Activated CD4-positive, alpha-beta T cell treated with anti-CD3 and anti-CD28 coated beads, Interleukin-2, amount 10 ng/mL, durations not matched to agents 24 days and 14 days (primary cell): ENCODE results near the gene AXDND1. TPM values are rescaled to one million over a fixed set of nuclear protein-coding genes. Genes with fewer than 3 reads are reported as not detected.
"Not testable (repeated sequence)": the region's sequence is repeated elsewhere in the genome, so short reads cannot be mapped to it uniquely, and the experiment has no call there.

ENCODE experiments used
- DNase-seq: peaks from one replicate; pipeline ENCODE4 v3.0.0; 2022
- H3K27ac Mint-ChIP-seq: one replicate; pipeline ENCODE4 v1.8.0; 2022; ENCODE audit warnings: mild to moderate bottlenecking, mixed read lengths
- H3K27me3 Mint-ChIP-seq: one replicate; pipeline ENCODE4 v1.8.0; 2022; ENCODE audit warnings: mixed read lengths
- H3K36me3 Mint-ChIP-seq: one replicate; pipeline ENCODE4 v1.8.0; 2022; ENCODE audit warnings: low read depth, mild to moderate bottlenecking, mixed read lengths
- H3K4me1 Mint-ChIP-seq: one replicate; pipeline ENCODE4 v1.8.0; 2021; ENCODE audit warnings: mixed read lengths
- H3K4me3 Mint-ChIP-seq: one replicate; pipeline ENCODE4 v1.8.0; 2022; ENCODE audit warnings: mild to moderate bottlenecking, moderate library complexity, mixed read lengths
- H3K9me3 Mint-ChIP-seq: one replicate; pipeline ENCODE4 v1.8.0; 2021; ENCODE audit warnings: mixed read lengths
- intact Hi-C: fragments of 100-400 bp; cut with micrococcal nuclease; formaldehyde crosslinking; loops from one replicate; pipeline ENCODE4 v1.15.1; 2023
- total RNA-seq: library from RNA; stranded (reverse); gene quantifications from 2 replicates; pipeline ENCODE4 v1.2.3, GENCODE V29; 2022

Gene AXDND1
- total RNA-seq, 1 donor from 2014 or later, result not detected

GRCh38 chr1:179465661-179466060 lies 99.9 kb downstream of the AXDND1 start:
- H3K27ac Mint-ChIP-seq, H3K9me3 Mint-ChIP-seq, H3K4me3 Mint-ChIP-seq, H3K4me1 Mint-ChIP-seq, H3K36me3 Mint-ChIP-seq, intact Hi-C loops, H3K27me3 Mint-ChIP-seq: not testable (repeated sequence)
- peak; percentile 22 for DNase-seq

- no peak for DNase-seq
- Mint-ChIP-seq H3K9me3 (peaks cover 12% of the 10 kb centered on the region), H3K27ac (no peak overlapping the region), H3K4me3 (no peak overlapping the region), H3K4me1 (no peaks in the 10 kb centered on the region), H3K36me3 (no peaks in the 10 kb centered on the region), H3K27me3 (no peaks in the 10 kb centered on the region)
- intact Hi-C loops, result no loop called here
Measured at GRCh38 chr1:179474713-179475112, 108.9 kb downstream of the AXDND1 start.

DNA sequence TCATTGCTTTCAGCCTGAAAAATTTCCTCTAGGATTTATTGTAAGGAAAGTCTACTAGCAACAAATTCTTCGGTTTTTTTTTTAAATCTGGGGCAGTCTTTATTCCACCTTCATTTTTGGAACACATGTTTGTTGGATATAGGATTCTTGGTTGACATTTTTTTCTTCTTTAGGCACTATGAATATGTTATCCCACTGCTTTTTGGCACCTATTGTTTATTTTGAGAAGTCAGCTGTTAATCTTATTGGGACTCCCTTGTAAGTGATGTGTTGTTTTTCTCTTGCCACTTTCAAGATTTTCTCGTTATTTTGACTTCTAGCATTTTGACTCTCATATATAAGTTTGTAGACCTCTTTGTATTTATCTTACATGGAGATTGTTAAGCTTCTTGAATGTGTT lies 110.7 kb downstream of the AXDND1 start:
- no peak overlapping the region for H3K4me3 Mint-ChIP-seq
- no peaks in the 10 kb centered on the region for H3K27me3 Mint-ChIP-seq
- no peak for DNase-seq
- peaks cover 16% of the 10 kb centered on the region for H3K9me3 Mint-ChIP-seq
- H3K36me3 Mint-ChIP-seq, result no peaks in the 10 kb centered on the region
- intact Hi-C loops, result no loop called here
- H3K4me1 Mint-ChIP-seq, result no peaks in the 10 kb centered on the region
- H3K27ac Mint-ChIP-seq, result no peak overlapping the region

- no peaks in the 10 kb centered on the region for H3K27me3 Mint-ChIP-seq
- no peak overlapping the region for H3K27ac Mint-ChIP-seq
- DNase-seq, result no peak
- peaks cover 22% of the 10 kb centered on the region for H3K9me3 Mint-ChIP-seq
- H3K4me1 Mint-ChIP-seq, result no peaks in the 10 kb centered on the region
- intact Hi-C loops, result no loop called here
- H3K36me3 Mint-ChIP-seq, result no peaks in the 10 kb centered on the region
- H3K4me3 Mint-ChIP-seq, result no peak overlapping the region
Measured at GRCh38 chr1:179478370-179478769, 112.6 kb downstream of the AXDND1 start.

- DNase-seq, result no peak
- intact Hi-C loops, result no loop called here
- Mint-ChIP-seq H3K27me3 (no peaks in the 10 kb centered on the region), H3K4me1 (no peaks in the 10 kb centered on the region), H3K27ac (no peak overlapping the region), H3K4me3 (no peak overlapping the region), H3K9me3 (no peaks in the 10 kb centered on the region), H3K36me3 (no peaks in the 10 kb centered on the region)
Measured at GRCh38 chr1:179490611-179491010, 124.8 kb downstream of the AXDND1 start.

GRCh38 chr1:179493323-179493722 lies 127.6 kb downstream of the AXDND1 start:
- no peaks in the 10 kb centered on the region for H3K36me3 Mint-ChIP-seq
- no peak overlapping the region for H3K4me3 Mint-ChIP-seq
- intact Hi-C loops, result no loop called here
- no peaks in the 10 kb centered on the region for H3K27me3 Mint-ChIP-seq
- H3K9me3 Mint-ChIP-seq, result no peaks in the 10 kb centered on the region
- no peak for DNase-seq
- H3K27ac Mint-ChIP-seq, result no peak overlapping the region
- H3K4me1 Mint-ChIP-seq, result no peaks in the 10 kb centered on the region

GRCh38 chr1:179506199-179506598 lies 140.4 kb downstream of the AXDND1 start:
- intact Hi-C loops, result no loop called here
- Mint-ChIP-seq H3K27me3 (no peaks in the 10 kb centered on the region), H3K4me3 (no peak overlapping the region), H3K4me1 (peaks cover 2% of the 10 kb centered on the region), H3K27ac (no peak overlapping the region), H3K9me3 (no peaks in the 10 kb centered on the region), H3K36me3 (no peaks in the 10 kb centered on the region)
- no peak for DNase-seq

DNA sequence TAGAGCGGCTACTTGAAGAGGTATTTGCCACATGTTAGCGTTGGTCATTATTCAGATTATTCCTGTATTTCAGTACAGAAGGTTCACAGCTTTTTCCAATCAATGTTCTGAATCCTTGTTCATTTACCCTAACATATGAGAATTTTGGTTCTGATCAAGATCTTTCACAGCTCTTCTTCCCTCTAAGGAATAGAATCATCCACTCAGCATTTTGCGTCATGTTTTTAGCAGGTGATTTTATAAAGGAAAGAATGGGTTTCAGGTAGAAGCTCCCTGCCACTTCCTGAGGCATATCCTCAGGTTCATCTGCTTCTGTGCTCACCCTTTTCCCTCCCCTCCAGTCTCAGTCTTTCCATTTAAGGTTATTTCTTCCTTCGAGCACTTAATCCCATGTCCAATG lies 143.6 kb downstream of the AXDND1 start:
- H3K9me3 Mint-ChIP-seq, result no peaks in the 10 kb centered on the region
- intact Hi-C loops, result no loop called here
- H3K27ac Mint-ChIP-seq, result no peak overlapping the region
- no peak for DNase-seq
- H3K4me1 Mint-ChIP-seq, result peaks cover 2% of the 10 kb centered on the region
- no peaks in the 10 kb centered on the region for H3K36me3 Mint-ChIP-seq
- no peaks in the 10 kb centered on the region for H3K27me3 Mint-ChIP-seq
- H3K4me3 Mint-ChIP-seq, result no peak overlapping the region

DNA sequence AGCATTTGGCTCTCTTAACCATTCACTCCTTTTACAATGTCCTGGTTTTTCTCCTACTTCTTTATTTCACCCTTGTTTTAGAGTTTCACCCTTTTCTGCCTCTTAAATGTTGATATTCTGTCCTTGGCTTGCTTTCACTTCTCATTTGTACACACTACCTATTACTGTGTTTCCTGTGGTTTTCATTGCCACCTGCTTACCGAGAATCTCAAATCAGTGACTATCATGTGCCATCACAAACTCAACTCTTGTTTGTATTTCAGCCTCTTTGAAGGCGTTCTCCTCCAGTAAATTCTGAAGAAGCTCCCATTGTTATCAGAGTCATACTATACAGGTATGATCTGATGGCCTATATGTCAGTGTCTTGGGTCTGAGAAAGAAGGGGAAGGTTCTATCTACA lies 144.3 kb downstream of the AXDND1 start:
- no peak overlapping the region for H3K4me3 Mint-ChIP-seq
- DNase-seq, result no peak
- no peaks in the 10 kb centered on the region for H3K36me3 Mint-ChIP-seq
- H3K4me1 Mint-ChIP-seq, result peaks cover 2% of the 10 kb centered on the region
- no peak overlapping the region for H3K27ac Mint-ChIP-seq
- H3K27me3 Mint-ChIP-seq, result no peaks in the 10 kb centered on the region
- no peaks in the 10 kb centered on the region for H3K9me3 Mint-ChIP-seq
- intact Hi-C loops, result no loop called here

- H3K36me3 Mint-ChIP-seq, result no peaks in the 10 kb centered on the region
- H3K4me3 Mint-ChIP-seq, result no peak overlapping the region
- intact Hi-C loops, result no loop called here
- H3K4me1 Mint-ChIP-seq, result no peaks in the 10 kb centered on the region
- no peaks in the 10 kb centered on the region for H3K9me3 Mint-ChIP-seq
- H3K27me3 Mint-ChIP-seq, result peaks cover 3% of the 10 kb centered on the region
- H3K27ac Mint-ChIP-seq, result no peak overlapping the region
- DNase-seq, result no peak
Measured at GRCh38 chr1:179516976-179517705, 151.4 kb downstream of the AXDND1 start.

DNA sequence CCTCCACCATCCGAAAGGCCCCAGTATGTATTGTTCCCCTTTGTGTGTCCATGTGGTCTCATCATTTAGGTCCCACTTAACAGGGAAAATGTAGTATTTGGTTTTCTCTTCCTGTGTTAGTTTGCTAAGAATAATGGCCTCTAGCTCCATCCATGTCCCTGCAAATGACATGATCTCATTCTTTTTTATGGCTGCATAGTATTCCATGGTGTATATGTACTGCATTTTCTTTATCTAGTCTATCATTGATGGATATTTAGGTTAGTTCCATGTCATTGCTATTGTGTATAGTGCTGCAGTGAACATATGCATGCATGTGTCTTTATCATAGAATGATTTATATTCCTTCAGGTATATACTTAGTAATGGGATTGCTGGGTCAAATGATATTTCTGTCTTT lies 152.8 kb downstream of the AXDND1 start:
- H3K27me3 Mint-ChIP-seq, H3K9me3 Mint-ChIP-seq, DNase-seq, H3K36me3 Mint-ChIP-seq, H3K4me3 Mint-ChIP-seq, H3K27ac Mint-ChIP-seq, intact Hi-C loops, H3K4me1 Mint-ChIP-seq: not testable (repeated sequence)

GRCh38 chr1:179529482-179530195 lies 163.9 kb downstream of the AXDND1 start:
- H3K9me3 Mint-ChIP-seq, result no peaks in the 10 kb centered on the region
- no peak for DNase-seq
- no peaks in the 10 kb centered on the region for H3K4me1 Mint-ChIP-seq
- intact Hi-C loops, result no loop called here
- no peak overlapping the region for H3K27ac Mint-ChIP-seq
- no peaks in the 10 kb centered on the region for H3K27me3 Mint-ChIP-seq
- no peak overlapping the region for H3K4me3 Mint-ChIP-seq
- no peaks in the 10 kb centered on the region for H3K36me3 Mint-ChIP-seq

DNA sequence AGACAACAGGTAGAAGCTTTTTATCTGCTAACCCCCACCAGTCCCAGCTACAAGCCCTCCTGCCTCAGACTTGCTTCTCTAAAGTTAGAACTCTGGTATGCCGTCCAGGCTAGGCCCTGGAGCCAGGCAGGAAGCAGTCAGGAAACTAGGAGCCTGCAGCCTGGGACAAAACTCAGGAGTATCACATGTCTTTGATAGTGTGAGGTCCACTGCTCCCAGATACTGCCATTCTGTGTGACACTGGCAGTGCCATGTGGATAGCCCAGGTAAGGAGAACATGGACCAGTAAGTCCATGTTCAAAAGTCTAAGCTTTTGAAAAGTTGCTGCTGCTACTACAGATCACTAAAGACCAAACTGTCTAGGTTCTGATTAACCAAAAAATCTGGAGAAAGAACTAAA lies 164.6 kb downstream of the AXDND1 start:
- no peak for DNase-seq
- no peaks in the 10 kb centered on the region for H3K4me1 Mint-ChIP-seq
- no peaks in the 10 kb centered on the region for H3K9me3 Mint-ChIP-seq

GRCh38 chr1:179541774-179542173 lies 176.0 kb downstream of the AXDND1 start:
- DNase-seq, result no peak
- Mint-ChIP-seq H3K36me3 (no peaks in the 10 kb centered on the region), H3K9me3 (peaks cover 9% of the 10 kb centered on the region), H3K4me1 (no peaks in the 10 kb centered on the region), H3K4me3 (no peak overlapping the region), H3K27me3 (no peaks in the 10 kb centered on the region), H3K27ac (no peak overlapping the region)
- intact Hi-C loops, result no loop called here

More for the DNA sequence above, 164.6 kb downstream of the AXDND1 start:
- Mint-ChIP-seq H3K27me3 (no peaks in the 10 kb centered on the region), H3K4me3 (no peak overlapping the region), H3K27ac (no peak overlapping the region), H3K36me3 (no peaks in the 10 kb centered on the region)
- intact Hi-C loops, result no loop called here

GRCh38 chr1:179545321-179545720 lies 179.6 kb downstream of the AXDND1 start:
- intact Hi-C loops, result no loop called here
- H3K27me3 Mint-ChIP-seq, result no peaks in the 10 kb centered on the region
- H3K27ac Mint-ChIP-seq, result no peak overlapping the region
- no peaks in the 10 kb centered on the region for H3K36me3 Mint-ChIP-seq
- no peaks in the 10 kb centered on the region for H3K9me3 Mint-ChIP-seq
- H3K4me3 Mint-ChIP-seq, result no peak overlapping the region
- H3K4me1 Mint-ChIP-seq, result no peaks in the 10 kb centered on the region
- no peak for DNase-seq
